ES-I3 (cell line): ENCODE results near the gene ARHGAP40.

ENCODE experiments used
- H3K36me3 ChIP-seq: 2 replicates; pipeline ENCODE4 v1.6.1; 2013; ENCODE audit warnings: mild to moderate bottlenecking, low read length, control low read depth, moderate library complexity; ENCODE audit not compliant: insufficient read depth
- H3K4me1 ChIP-seq: 2 replicates; pipeline ENCODE4 v1.6.1; 2013; ENCODE audit warnings: mild to moderate bottlenecking, control low read depth, low read length; ENCODE audit not compliant: insufficient read depth
- H3K9ac ChIP-seq: 2 replicates; pipeline ENCODE4 v1.6.1; 2013; ENCODE audit warnings: low read depth, mild to moderate bottlenecking, low read length, moderate library complexity
- H3K9me3 ChIP-seq: 2 replicates; pipeline ENCODE4 v1.6.1; 2013; ENCODE audit warnings: mild to moderate bottlenecking, low read length, moderate library complexity; ENCODE audit not compliant: control insufficient read depth, insufficient read depth

ARHGAP40 gene

DNA sequence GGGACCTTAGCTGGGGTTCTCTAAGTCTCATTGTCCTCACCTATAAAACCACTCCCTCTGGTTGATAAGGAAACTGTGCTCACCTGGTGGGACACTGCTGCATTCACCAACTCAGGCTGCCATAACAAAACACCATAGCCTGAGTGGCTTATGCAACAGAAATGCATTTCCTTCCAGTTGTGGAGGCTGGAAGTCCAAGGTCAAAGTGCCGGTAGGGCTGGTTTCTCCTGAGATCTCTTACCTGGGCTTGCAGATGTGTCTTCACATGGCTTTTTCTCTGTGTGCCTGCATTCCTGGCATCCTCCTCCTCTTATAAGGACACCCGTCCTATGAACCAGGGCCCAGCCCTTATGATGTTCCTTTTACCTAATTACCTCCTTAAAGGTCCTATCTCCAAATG, 62.7 kb downstream of the ARHGAP40 start:
- no peaks in the 10 kb centered on the region for H3K9me3 ChIP-seq
- H3K9ac ChIP-seq: no peak overlapping the region
- no peaks in the 10 kb centered on the region for H3K36me3 ChIP-seq
- H3K4me1 ChIP-seq: peaks cover 4% of the 10 kb centered on the region; the same call in 1 of the 2 replicates

DNA sequence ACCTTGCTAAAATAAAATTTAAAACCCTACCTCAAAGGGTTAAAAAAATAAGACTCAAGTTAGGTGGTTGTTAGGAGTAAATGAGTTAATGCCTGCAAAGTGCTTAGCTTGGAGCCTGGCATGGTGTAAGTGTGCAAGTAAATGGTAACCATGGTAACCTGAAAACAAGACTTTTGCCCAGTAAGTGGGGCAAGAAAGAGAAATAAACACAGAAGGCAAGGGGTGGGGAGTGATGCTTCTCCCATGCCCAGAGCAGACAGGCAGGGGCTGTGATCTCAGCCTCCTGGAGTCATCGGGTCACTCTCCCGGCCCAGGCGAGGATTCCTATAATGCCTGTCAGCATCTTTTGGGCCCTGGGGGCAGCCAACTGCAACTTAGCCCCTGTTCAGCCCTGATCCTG, 63.5 kb downstream of the ARHGAP40 start:
- no peaks in the 10 kb centered on the region; the same call in 1 of the 2 replicates for H3K4me1 ChIP-seq
- no peak overlapping the region for H3K9ac ChIP-seq
- no peaks in the 10 kb centered on the region for H3K36me3 ChIP-seq
- H3K9me3 ChIP-seq: no peaks in the 10 kb centered on the region

DNA sequence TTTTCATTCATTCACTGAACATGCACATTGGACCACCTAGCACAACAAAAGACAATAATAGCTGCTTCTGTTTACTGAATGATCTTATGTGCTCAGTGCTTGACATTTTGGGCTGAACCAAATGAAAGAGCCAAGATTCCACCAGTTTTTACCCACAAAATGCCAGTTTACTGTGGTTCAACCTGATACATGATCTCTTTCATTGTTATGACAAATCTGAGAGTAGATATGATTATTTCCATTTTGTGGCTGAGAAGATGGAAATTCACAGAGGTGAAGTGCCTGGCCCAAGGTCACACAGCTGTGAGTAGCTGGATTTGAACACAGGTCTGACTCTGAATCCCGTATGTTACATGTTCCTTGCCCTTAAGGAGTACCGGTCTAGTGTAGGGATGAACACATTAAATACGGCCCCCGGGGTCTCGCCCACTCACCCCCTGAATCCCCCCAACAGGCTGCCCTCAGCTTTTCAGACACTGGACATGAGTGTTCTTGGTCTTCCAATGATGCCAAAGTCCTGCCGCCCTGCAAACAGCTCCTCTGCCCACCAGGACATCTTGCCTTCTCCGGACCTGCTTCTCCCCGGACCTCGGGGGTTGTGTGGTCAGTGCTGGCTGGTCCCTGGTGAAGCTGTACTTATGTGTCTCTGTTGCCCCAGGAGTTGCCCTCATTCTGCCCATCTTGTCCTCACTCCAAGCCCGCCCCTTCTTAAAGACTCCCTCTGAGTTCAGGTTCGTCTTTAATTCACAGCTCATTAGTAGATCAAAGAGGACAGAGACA, 64.1 kb downstream of the ARHGAP40 start:
- H3K36me3 ChIP-seq: no peaks in the 10 kb centered on the region
- no peaks in the 10 kb centered on the region; the same call in 1 of the 2 replicates for H3K4me1 ChIP-seq

DNA sequence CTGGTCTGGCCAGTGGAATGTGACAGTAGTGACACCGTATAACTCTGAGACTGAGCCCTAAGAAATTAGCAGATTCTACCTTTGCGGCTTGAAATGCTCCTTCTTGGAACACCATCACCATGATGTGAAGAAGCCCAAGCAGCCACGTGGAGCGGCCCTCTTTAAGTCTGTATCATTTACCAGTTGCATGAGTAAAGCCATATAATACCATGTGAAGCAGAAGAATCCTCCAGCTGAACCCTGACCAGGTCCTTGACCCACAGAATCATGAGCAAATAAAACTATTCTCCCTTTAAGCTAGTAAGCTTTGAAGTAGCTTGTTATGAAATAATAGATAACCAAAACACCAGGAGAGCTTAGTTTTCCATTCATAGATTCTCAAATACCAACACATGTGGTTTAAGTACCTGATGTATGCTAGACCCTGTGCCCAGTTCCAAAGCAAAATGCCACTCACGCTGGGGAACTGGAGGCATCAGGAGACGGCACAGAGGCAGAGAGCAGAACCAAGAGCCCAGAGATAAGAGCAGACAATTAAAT, 65.9 kb downstream of the ARHGAP40 start:
- H3K4me1 ChIP-seq: peaks cover 8% of the 10 kb centered on the region
- no peaks in the 10 kb centered on the region for H3K36me3 ChIP-seq
- H3K9me3 ChIP-seq: no peaks in the 10 kb centered on the region
- H3K9ac ChIP-seq: no peak overlapping the region

More for the DNA sequence above, 64.1 kb downstream of the ARHGAP40 start:
- H3K9me3 ChIP-seq: no peaks in the 10 kb centered on the region
- H3K9ac ChIP-seq: no peak overlapping the region

DNA sequence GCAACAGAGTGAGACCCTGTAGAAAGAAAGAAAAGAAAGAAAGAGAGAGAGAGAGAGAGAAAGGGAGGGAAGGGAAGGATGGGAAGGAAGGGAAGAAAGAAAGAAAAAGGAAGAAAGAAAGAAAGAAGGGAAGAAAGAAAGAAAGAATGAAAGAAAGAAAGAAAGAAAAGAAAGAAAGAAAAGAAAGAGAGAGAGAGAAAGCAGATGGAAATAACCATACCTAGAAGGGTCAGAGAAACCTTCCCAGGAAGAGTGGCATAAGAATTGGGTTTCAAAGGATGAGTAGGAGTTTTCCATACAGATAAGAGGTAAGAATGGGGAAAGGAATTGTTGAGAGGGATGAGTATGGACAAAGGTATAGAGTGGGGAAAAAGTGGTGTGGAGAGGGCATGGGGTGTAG, 68.1 kb downstream of the ARHGAP40 start:
- Histone ChIP-seq H3K36me3 (no peaks in the 10 kb centered on the region), H3K9me3 (no peaks in the 10 kb centered on the region), H3K9ac (no peak overlapping the region), H3K4me1 (peaks cover 9% of the 10 kb centered on the region)

DNA sequence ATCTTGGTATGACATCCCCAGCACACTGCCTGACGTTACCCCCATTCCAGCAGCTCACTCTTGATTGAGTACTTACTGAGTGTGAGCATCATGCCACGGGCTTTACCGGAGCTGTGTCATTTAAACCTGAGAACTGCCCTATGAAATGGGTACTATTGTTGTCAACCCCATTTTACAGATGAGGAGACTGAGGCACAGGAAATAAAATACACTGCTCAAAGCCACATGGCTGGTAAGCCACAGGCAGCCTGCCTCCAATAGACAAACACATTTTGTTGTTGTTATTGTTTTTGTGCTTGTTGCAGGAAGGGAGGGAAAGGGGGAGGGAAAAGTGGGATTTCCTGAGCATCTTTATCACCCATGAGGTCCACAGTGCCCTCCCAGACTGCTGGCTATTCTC, 69.2 kb downstream of the ARHGAP40 start:
- Histone ChIP-seq H3K9me3 (no peaks in the 10 kb centered on the region), H3K4me1 (peaks cover 14% of the 10 kb centered on the region), H3K36me3 (no peaks in the 10 kb centered on the region), H3K9ac (no peak overlapping the region)

DNA sequence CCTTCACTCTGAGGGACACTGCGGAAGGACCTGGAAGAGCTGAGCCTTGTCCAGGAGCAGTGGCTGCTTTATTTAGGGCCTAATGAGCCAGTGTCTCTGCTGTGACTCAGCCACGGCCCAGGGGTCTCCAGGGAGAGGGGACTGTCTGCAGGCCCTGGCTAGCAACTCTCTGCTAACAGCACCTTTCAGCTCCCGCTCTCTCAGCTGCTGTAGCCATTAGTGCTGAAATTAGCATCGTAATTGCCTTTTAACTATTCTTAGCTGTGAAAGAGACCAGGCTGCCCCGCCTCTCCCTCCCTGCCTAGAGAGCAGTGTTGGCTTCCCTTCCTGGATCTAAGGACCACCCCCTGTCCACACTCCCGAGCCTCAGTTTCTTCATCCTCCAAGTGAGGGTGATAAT, 69.6 kb downstream of the ARHGAP40 start:
- H3K9ac ChIP-seq: no peak overlapping the region
- peaks cover 14% of the 10 kb centered on the region for H3K4me1 ChIP-seq
- H3K9me3 ChIP-seq: no peaks in the 10 kb centered on the region
- no peaks in the 10 kb centered on the region for H3K36me3 ChIP-seq

DNA sequence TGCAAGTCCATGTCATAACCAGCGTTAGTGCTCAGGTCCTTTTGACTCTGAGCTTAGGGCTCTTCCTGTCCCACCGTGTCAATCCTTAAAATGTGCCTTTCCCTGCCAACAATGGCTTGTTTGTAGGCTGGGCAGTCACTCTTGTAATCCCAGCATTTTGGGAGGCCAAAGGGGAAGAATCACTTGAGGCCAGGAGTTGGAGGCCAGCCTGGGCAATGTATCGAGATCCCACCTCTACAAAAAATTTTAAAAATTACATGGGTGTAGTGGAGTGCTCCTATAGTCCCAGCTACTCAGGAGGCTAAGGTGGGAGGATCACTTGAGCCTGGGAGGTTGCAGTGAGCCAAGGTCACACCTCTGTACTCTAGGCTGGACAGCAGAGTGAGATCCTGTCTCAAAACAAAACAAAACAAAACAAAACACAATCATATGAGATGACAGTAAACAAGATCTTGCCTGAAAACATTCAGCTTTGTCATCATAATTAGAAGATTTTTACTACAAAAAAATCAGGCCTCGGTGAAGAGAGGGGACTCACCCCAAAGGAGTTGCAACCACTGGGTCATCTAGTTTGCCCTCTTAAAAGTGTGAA, 70.2 kb downstream of the ARHGAP40 start:
- H3K9ac ChIP-seq: no peak overlapping the region
- H3K9me3 ChIP-seq: no peaks in the 10 kb centered on the region
- H3K36me3 ChIP-seq: no peaks in the 10 kb centered on the region
- peaks cover 14% of the 10 kb centered on the region for H3K4me1 ChIP-seq

DNA sequence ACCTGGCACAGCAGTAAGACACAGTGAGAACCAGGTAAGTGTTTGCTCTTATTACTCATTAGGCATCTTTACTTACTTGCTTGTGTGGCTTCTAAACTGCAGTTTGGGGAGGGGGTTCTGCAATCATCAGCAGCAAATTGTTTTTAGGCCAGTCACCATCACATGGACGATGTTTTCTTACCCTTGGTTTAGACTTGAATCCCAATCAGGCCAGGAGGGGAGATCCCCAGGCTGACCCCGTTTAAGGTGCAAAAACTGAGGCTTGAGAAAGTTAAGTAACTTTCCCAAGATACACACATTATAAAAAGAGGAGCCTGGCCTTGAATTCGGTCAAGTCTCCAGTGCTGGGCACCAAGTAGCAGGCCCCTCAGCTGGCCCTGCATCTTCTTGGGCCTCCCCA, 70.9 kb downstream of the ARHGAP40 start:
- Histone ChIP-seq H3K9me3 (no peaks in the 10 kb centered on the region), H3K4me1 (peaks cover 14% of the 10 kb centered on the region), H3K9ac (no peak overlapping the region), H3K36me3 (no peaks in the 10 kb centered on the region)

DNA sequence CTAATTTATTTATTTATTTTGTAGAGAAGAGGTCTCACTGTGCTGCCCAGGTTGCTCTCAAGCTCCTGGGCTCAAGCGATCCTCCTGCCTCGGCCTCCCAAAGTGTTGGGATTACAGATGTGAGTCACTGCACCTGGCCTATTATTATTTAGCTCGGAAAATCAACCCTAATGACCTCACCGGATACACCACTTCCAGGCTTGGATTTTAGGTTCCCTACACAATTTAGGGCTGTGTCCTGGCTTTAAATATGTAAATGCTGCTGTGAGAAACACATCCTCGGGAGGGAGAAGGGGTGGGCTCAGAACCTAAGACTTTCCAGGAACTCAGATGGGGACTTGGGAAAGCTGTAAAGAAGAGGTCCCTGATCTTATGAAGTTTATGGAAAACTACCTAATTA, 71.7 kb downstream of the ARHGAP40 start:
- no peaks in the 10 kb centered on the region for H3K9me3 ChIP-seq
- H3K4me1 ChIP-seq: peaks cover 14% of the 10 kb centered on the region
- H3K36me3 ChIP-seq: no peaks in the 10 kb centered on the region
- peak overlapping the region; percentile 69 for H3K9ac ChIP-seq

DNA sequence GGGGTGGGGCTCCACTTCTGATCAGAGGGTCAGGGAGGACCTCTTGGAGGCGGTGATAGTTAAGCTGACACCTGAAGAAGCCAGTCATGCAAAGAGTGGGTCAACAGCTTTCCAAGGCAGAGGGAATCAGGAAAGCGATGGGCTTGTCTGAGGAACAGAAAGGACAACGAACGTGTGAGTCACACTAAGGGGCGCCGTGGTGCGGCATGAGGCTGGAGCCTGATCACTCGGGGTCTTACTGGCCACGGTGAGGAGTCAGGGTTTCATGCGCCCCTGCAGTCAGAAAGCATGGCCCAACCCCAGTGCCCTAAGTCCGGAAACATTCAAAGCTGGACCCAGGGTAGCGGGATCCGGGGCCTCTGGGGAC, 72.1 kb downstream of the ARHGAP40 start:
- H3K9ac ChIP-seq: peak overlapping the region; percentile 69
- peaks cover 14% of the 10 kb centered on the region for H3K4me1 ChIP-seq
- no peaks in the 10 kb centered on the region for H3K36me3 ChIP-seq
- H3K9me3 ChIP-seq: no peaks in the 10 kb centered on the region

DNA sequence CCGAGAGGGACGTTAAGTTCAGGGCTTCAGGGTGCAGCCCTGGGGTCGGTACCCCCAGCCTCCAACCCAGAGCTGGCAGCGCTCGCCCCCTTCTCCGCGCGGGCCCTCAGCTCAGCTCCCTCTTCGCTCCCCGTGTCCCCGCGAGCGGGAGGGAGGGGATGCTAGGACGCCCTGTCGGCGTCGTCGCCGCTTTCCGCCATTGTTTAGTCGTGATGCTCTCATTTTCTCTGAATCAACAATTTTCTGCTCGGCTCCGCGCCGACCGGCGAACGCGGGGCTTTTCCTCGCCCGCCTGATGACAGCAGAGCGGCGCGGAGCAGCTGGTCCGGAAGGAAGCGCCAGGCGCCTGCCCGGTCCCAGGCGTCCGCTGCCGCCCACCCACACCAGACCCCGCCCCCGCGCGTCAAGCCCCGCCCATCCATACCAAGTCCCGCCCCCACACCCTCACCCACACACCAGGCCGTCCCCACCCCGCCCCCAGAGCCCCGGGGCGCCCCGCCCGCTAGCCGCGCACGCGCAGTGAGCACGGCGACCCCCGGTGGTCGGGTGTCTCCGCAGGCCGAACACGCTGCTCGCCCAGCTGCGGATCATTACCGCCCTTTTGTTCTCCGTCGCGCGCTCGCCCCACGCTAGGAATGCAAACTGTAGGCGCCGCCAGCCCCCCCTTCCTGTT, 72.6 kb downstream of the ARHGAP40 start:
- no peaks in the 10 kb centered on the region for H3K36me3 ChIP-seq
- H3K9ac ChIP-seq: peak overlapping the region; percentile 70
- H3K9me3 ChIP-seq: no peaks in the 10 kb centered on the region
- peaks cover 14% of the 10 kb centered on the region for H3K4me1 ChIP-seq

DNA sequence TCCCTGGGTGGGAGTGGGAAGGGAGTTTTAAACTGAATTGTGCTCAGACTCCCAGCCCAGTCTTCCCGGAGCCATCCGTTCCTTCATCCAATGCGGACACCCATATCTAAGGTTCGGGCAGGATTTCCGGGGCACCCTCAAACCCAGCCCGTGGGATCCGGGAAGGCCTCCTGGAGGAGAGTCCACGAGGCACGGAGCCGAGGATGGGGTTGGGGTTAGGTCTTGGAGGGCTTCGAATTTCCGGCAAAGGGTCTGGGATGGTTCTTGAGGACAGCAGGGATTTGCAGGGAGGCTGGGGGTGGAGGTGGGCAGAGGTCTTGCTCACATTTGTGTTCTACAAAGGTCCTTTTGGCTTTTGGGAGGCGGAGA, 73.1 kb downstream of the ARHGAP40 start:
- Histone ChIP-seq H3K4me1 (peaks cover 14% of the 10 kb centered on the region), H3K9me3 (no peaks in the 10 kb centered on the region), H3K36me3 (no peaks in the 10 kb centered on the region), H3K9ac (peak overlapping the region; percentile 70)

DNA sequence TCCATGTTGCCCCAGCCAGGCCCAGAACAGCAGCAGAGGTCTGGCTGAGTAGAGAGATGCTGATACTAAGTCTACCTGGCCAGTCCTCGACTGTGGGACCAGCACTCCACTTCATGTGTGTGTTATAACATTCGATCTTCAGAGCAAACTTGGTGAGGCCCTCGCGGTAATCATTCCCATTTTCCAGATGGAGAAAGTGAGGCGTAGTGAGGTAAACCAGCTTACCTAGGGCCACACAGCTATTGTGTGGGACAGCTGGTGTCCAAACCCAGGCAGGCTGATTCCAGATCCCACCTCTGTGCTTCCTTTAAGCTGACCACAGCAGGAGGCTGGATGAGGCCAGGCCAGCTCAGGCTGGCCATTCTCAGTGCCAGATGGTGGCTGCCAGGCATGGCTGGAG, 75.0 kb downstream of the ARHGAP40 start:
- H3K36me3 ChIP-seq: no peaks in the 10 kb centered on the region
- H3K4me1 ChIP-seq: peaks cover 12% of the 10 kb centered on the region
- no peak overlapping the region for H3K9ac ChIP-seq
- H3K9me3 ChIP-seq: no peaks in the 10 kb centered on the region
